ENCODE measurements around the gene NAV2.

The NAV2 gene

DNA sequence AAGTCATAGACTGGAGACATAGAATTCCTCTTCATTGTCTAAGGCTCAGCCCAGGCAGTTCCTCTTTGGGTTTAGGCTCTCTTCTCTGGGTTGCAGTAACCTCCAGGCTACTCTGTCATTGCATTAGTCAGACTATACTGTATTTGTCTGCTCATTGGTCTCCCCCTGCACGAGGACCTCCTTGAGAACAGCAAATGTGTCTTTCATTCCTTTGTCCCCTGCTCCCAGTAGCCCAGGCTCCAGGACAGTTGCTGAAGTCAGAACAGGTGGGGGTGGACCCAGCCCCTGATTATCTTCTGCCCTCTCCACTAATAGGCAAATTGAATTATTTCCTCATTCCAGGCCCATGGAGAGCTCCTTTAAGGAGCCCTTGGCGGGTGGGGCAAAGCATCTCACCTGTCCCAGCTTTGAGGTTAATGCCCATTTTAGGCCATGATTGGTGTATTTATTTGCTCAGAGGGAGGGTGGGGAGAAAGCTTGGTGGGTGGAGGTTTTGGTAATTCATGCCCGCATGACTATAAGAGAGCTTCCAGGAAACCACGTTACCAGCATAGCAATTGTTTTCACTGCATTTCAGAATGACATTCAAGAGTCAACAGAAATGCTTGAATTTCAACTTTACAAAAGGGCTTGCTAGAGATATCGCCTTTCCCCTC, 40.9 kb downstream of the NAV2 start:
- no peaks in the 10 kb centered on the region for H3K4me1 ChIP-seq (ENCODE audit: insufficient read depth, low read length)
- no peak overlapping the region for H3K27ac ChIP-seq (ENCODE audit: low read length)
- H4K20me1 ChIP-seq (ENCODE audit: insufficient read depth, low read length), result no peaks in the 10 kb centered on the region
- no peak overlapping the region for H3K9ac ChIP-seq (ENCODE audit: low read depth, low read length)
- no peak overlapping the region for H3K4me3 ChIP-seq (ENCODE audit: low read depth in 1 of 2, low read length in 2 of 2)
- TF ChIP-seq EZH2 (IDR thresholded peaks at IDR 0.05; ENCODE audit: borderline replicate concordance, low read depth, low read length, severe bottlenecking), result no peak
- TF ChIP-seq, protein P1, sequence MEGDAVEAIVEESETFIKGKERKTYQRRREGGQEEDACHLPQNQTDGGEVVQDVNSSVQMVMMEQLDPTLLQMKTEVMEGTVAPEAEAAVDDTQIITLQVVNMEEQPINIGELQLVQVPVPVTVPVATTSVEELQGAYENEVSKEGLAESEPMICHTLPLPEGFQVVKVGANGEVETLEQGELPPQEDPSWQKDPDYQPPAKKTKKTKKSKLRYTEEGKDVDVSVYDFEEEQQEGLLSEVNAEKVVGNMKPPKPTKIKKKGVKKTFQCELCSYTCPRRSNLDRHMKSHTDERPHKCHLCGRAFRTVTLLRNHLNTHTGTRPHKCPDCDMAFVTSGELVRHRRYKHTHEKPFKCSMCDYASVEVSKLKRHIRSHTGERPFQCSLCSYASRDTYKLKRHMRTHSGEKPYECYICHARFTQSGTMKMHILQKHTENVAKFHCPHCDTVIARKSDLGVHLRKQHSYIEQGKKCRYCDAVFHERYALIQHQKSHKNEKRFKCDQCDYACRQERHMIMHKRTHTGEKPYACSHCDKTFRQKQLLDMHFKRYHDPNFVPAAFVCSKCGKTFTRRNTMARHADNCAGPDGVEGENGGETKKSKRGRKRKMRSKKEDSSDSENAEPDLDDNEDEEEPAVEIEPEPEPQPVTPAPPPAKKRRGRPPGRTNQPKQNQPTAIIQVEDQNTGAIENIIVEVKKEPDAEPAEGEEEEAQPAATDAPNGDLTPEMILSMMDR (IDR thresholded peaks at IDR 0.05; ENCODE audit: borderline replicate concordance, extremely low read depth, low read length, poor library complexity, severe bottlenecking), result no peak
- DNase-seq (no peak), ATAC-seq (ENCODE audit: insufficient read depth, low read depth) (no peak)
- H2AFZ ChIP-seq (ENCODE audit: low read depth, low read length), result no peak overlapping the region
- peaks cover 5% of the 10 kb centered on the region for H3K27me3 ChIP-seq (ENCODE audit: insufficient read depth, low read length, poor library complexity)
- H3K36me3 ChIP-seq (ENCODE audit: insufficient read depth, low read length), result no peaks in the 10 kb centered on the region
- H3K4me2 ChIP-seq (ENCODE audit: insufficient read depth, low read length), result no peak overlapping the region
- no peaks in the 10 kb centered on the region for H3K79me2 ChIP-seq (ENCODE audit: insufficient read depth, low read length)
- H3K9me3 ChIP-seq (ENCODE audit: insufficient read depth, low read length, severe bottlenecking), result no peaks in the 10 kb centered on the region

DNA sequence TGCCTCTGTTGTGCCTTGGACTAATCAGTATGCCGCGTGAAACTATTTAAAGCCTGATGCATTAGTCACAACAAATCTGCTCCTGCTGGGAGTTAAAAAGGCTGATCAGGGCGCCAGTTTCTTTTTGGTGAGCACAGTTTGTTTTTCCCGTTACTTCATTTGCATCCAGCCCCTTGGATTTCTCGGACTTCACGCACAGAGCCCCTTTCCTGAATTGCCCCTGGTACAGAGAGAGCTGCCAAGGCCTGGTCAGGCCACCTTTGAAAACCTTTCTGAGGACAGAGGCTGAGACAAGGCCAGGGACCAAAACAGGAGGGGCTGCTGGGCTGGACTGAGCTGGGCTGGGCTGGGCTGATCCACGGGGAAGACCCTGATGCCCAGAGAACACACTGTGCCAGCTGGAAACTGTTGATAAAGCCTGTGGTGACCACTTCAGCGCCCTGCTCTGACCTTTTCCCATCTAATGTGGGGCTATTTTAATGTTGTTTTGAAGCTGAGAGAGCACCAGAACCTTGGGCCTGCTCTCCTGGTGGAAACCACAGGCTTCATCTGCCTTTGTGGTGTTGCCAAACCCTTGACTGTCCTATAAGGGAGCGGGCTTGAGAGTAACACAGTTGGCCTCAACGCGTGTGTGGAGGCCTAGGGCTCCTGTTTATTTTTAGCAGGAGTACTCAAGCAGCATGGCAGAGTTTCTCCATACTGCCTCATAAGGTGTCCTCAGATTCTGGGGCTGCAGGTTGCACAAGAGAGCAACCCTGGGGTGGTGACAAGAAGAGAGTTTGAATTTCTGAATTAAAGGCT, 44.2 kb downstream of the NAV2 start:
- Histone ChIP-seq H3K27me3 (ENCODE audit: insufficient read depth, low read length, poor library complexity) (peaks cover 5% of the 10 kb centered on the region), H3K36me3 (ENCODE audit: insufficient read depth, low read length) (no peaks in the 10 kb centered on the region), H3K27ac (ENCODE audit: low read length) (no peak overlapping the region), H3K79me2 (ENCODE audit: insufficient read depth, low read length) (no peaks in the 10 kb centered on the region), H2AFZ (ENCODE audit: low read depth, low read length) (no peak overlapping the region), H3K4me1 (ENCODE audit: insufficient read depth, low read length) (no peaks in the 10 kb centered on the region), H4K20me1 (ENCODE audit: insufficient read depth, low read length) (no peaks in the 10 kb centered on the region), H3K9me3 (ENCODE audit: insufficient read depth, low read length, severe bottlenecking) (no peaks in the 10 kb centered on the region), H3K4me2 (ENCODE audit: insufficient read depth, low read length) (no peak overlapping the region), H3K9ac (ENCODE audit: low read depth, low read length) (no peak overlapping the region), H3K4me3 (ENCODE audit: low read depth in 1 of 2, low read length in 2 of 2) (no peak overlapping the region)
- ATAC-seq (ENCODE audit: insufficient read depth, low read depth) (no peak), DNase-seq (no peak)
- TF ChIP-seq EZH2 (IDR thresholded peaks at IDR 0.05; ENCODE audit: borderline replicate concordance, low read depth, low read length, severe bottlenecking), result no peak
- TF ChIP-seq, protein P1 (IDR thresholded peaks at IDR 0.05; ENCODE audit: borderline replicate concordance, extremely low read depth, low read length, poor library complexity, severe bottlenecking), result no peak

- Histone ChIP-seq H2AFZ (ENCODE audit: low read depth, low read length) (no peak overlapping the region), H3K4me3 (ENCODE audit: low read depth in 1 of 2, low read length in 2 of 2) (no peak overlapping the region), H4K20me1 (ENCODE audit: insufficient read depth, low read length) (no peaks in the 10 kb centered on the region), H3K9me3 (ENCODE audit: insufficient read depth, low read length, severe bottlenecking) (no peaks in the 10 kb centered on the region), H3K27me3 (ENCODE audit: insufficient read depth, low read length, poor library complexity) (peaks cover 7% of the 10 kb centered on the region), H3K79me2 (ENCODE audit: insufficient read depth, low read length) (no peaks in the 10 kb centered on the region), H3K27ac (ENCODE audit: low read length) (no peak overlapping the region), H3K9ac (ENCODE audit: low read depth, low read length) (no peak overlapping the region), H3K4me2 (ENCODE audit: insufficient read depth, low read length) (no peak overlapping the region), H3K4me1 (ENCODE audit: insufficient read depth, low read length) (no peaks in the 10 kb centered on the region), H3K36me3 (ENCODE audit: insufficient read depth, low read length) (no peaks in the 10 kb centered on the region)
- no peak for DNase-seq
- no peak for ATAC-seq (ENCODE audit: insufficient read depth, low read depth)
- TF ChIP-seq EZH2 (IDR thresholded peaks at IDR 0.05; ENCODE audit: borderline replicate concordance, low read depth, low read length, severe bottlenecking), result no peak
- TF ChIP-seq, protein P1 (IDR thresholded peaks at IDR 0.05; ENCODE audit: borderline replicate concordance, extremely low read depth, low read length, poor library complexity, severe bottlenecking), result no peak
These were observed 46.8 kb downstream of the NAV2 start for GRCh38 chr11:19759389-19759788.

Measured in DND-41 (cell line).